ENCODE data around the gene SURF4.
"Not testable (repeated sequence)": the region's sequence is repeated elsewhere in the genome, so short reads cannot be mapped to it uniquely, and the experiment has no call there.

The SURF4 gene

DNA sequence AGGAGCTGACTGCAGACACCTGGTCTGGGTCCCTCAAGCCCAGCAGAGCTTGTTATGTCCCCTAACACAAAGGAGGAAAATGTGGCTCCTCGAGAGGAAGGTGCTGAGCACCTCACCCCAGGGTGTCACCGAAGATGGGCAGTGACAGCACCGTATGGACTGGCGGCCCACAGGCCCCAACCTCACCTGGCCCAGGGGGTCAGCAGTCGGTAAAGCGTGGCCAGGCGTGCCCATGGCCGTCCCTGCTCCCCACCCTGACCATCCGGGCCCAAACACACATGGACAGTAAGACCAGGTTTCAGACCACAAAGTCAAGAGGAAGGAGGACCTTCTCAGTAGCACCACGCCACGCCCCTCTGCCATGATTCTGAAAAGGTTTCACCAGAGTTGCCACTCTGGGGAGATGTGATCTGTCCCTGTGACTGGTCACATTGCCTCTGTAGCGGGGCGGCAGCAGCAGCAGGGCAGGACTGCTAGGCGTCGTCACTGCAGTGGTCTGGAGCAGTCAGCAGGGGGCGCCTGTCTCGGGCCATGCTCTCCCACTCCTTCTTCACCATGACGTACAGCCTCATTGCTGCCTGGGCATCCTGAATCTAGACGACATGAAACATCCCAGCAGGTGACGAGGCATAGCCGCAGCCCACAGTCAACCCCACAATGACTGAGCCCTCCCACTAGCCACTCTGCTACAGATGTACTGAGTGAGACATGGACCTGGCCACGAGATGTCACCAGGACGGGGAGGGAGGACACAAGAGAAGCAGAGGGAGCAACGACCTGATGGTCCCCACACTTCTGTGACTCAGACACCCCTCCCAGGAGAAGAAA lies 30.8 kb upstream of the SURF4 start:
- in situ Hi-C loops (cut with HindIII; ENCODE audit: low pct_unique_long_range_greater_than_20kb, low sequenced_read_pairs): no loop called here
- no peak for TF ChIP-seq JUND (IDR thresholded peaks at IDR 0.05; ENCODE audit: low read depth)
- DNase-seq (ENCODE audit: low read depth in 1 of 2, low spot score in 1 of 2): peak; percentile 83 to 87

GRCh38 chr9:133405508-133406438 lies 29.9 kb upstream of the SURF4 start:
- in situ Hi-C loops (cut with HindIII; ENCODE audit: low pct_unique_long_range_greater_than_20kb, low sequenced_read_pairs): no loop called here
- DNase-seq (ENCODE audit: low read depth in 1 of 2, low spot score in 1 of 2): no peak
- no peak for TF ChIP-seq JUND (IDR thresholded peaks at IDR 0.05; ENCODE audit: low read depth)

DNA sequence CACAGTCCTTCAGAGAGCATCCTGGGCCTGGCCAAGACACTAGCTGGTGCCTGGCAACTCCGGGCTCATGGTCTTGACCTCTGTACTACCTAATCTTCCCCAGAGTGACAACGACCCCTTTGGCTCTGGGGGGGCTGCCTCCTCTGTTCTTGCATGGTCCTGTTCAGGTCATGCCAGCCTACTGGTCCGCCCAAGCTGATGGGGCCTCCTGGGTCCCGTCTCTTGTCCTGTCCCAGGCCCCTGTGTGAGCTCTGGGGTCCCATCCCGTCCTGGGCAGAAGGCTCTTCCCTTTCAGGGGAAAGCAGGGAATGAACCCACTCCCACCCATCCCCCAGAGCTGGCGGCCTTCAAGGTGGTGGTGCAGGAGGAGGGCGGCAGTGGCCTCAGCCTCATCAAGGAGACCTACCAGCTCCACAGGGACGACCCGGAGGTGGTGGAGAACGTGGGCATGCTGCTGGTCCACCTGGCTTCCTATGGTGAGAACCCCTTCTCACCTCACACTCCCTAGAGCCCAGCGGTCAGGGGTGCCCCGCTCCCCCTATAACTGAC lies 28.7 kb upstream of the SURF4 start:
- in situ Hi-C loops (cut with HindIII; ENCODE audit: low pct_unique_long_range_greater_than_20kb, low sequenced_read_pairs): no loop called here
- no peak for DNase-seq (ENCODE audit: low read depth in 1 of 2, low spot score in 1 of 2)
- TF ChIP-seq JUND (IDR thresholded peaks at IDR 0.05; ENCODE audit: low read depth): no peak

GRCh38 chr9:133403766-133404453 lies 28.1 kb upstream of the SURF4 start:
- in situ Hi-C loops (cut with HindIII; ENCODE audit: low pct_unique_long_range_greater_than_20kb, low sequenced_read_pairs): no loop called here
- no peak for TF ChIP-seq JUND (IDR thresholded peaks at IDR 0.05; ENCODE audit: low read depth)
- DNase-seq (ENCODE audit: low read depth in 1 of 2, low spot score in 1 of 2): peak; percentile 89 to 91

DNA sequence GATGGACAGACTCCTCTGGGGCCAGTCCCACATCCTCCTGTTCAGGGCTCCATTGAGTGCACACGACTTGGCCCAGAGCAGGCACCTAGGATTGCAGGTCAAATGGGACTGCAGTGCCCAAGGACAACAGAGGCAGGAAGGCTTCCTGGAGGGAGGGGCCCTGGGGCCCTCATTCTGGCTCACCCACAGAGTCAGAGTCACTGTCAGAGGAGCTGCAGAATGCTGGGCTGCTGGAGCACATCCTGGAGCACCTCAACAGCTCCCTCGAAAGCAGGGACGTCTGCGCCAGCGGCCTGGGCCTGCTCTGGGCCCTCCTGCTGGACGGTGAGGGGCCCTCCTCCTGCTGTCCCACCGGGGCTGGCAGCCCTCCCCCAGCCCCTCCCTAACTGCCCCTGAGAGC lies 26.8 kb upstream of the SURF4 start:
- no peak for DNase-seq (ENCODE audit: low read depth in 1 of 2, low spot score in 1 of 2)
- no peak for TF ChIP-seq JUND (IDR thresholded peaks at IDR 0.05; ENCODE audit: low read depth)
- in situ Hi-C loops (cut with HindIII; ENCODE audit: low pct_unique_long_range_greater_than_20kb, low sequenced_read_pairs): no loop called here

DNA sequence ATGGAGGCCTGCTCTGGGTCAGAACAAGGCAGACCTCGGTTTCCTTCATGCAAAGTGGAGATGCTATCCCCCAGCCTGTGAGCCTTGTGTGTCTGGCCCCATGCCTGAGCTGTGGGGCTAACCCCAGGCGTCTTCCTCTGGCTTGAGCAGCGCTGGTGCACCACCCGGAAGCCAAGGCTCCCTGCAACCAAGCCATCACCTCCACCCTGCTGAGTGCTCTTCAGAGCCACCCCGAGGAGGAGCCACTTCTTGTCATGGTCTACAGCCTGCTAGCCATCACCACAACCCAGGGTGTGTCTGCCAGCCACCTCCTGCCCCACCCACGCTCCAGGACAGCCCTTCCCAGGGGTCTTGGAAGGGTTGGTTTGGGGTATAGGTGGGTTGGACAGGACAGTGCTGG lies 25.7 kb upstream of the SURF4 start:
- TF ChIP-seq JUND (IDR thresholded peaks at IDR 0.05; ENCODE audit: low read depth): no peak
- in situ Hi-C loops (cut with HindIII; ENCODE audit: low pct_unique_long_range_greater_than_20kb, low sequenced_read_pairs): no loop called here
- DNase-seq (ENCODE audit: low read depth in 1 of 2, low spot score in 1 of 2): no peak

DNA sequence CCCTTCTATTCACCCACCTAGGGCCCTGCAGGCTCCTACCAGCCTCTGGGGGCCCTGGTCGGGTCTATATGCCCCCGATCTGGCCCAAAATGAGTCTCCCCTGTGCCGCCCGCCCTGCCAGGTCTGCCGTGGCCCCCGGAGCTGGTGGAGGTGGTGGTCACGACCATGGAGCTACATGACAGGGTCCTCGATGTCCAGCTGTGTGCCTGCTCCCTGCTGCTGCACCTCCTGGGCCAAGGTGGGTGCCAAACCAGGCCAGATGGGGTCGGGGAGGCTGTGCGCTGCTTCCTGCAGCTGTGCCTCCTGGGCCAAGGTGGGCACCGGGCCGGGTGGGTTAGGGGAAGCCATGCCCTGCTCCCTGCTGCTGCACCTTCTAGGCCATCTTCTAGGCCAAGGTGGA lies 24.4 kb upstream of the SURF4 start:
- DNase-seq (ENCODE audit: low read depth in 1 of 2, low spot score in 1 of 2): no peak
- in situ Hi-C loops (cut with HindIII; ENCODE audit: low pct_unique_long_range_greater_than_20kb, low sequenced_read_pairs): no loop called here
- no peak for TF ChIP-seq JUND (IDR thresholded peaks at IDR 0.05; ENCODE audit: low read depth)

GRCh38 chr9:133397895-133398294 lies 22.0 kb upstream of the SURF4 start:
- in situ Hi-C loops (cut with HindIII; ENCODE audit: low pct_unique_long_range_greater_than_20kb, low sequenced_read_pairs): no loop called here
- DNase-seq (ENCODE audit: low read depth in 1 of 2, low spot score in 1 of 2): no peak
- TF ChIP-seq JUND (IDR thresholded peaks at IDR 0.05; ENCODE audit: low read depth): no peak

DNA sequence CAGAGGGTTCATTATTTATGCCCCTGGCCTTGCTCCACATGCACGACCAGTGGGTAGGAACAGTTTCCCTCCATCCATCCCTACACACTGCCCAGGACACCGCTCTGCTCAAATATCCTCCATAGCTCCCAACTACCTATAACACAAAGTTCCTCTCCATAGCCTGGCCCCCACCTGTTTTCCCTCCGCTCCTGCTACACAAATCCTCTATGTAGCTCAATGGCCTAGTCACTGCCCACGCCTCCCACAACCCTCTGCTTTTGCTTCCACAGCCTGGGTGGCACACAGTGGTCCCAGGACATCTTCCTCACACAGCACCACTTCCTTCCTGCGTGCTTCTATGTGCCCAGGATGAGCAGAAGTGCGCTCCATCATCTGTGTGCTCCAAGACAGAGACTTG lies 21.5 kb upstream of the SURF4 start:
- no peak for TF ChIP-seq JUND (IDR thresholded peaks at IDR 0.05; ENCODE audit: low read depth)
- in situ Hi-C loops (cut with HindIII; ENCODE audit: low pct_unique_long_range_greater_than_20kb, low sequenced_read_pairs): no loop called here
- DNase-seq (ENCODE audit: low read depth in 1 of 2, low spot score in 1 of 2): no peak

DNA sequence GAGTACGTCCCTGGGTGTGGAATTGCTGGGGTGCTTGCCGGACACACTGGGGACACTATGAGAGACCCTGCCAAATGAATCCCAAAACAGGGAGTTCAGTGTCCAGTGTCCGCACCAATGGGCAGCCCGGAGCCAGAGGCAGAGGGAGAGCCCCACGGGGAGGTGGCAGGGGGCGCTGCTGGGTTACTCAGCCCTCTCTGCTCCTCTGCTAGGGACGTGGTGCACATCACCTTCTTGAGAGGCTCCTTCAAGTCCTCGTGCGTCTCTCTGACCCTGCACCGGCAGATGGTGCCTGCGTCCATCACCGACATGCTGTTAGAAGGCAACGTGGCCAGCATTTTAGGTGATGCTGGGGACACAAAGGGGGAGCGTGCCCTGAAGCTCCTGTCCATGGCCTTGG lies 21.1 kb upstream of the SURF4 start:
- no peak for TF ChIP-seq JUND (IDR thresholded peaks at IDR 0.05; ENCODE audit: low read depth)
- DNase-seq (ENCODE audit: low read depth in 1 of 2, low spot score in 1 of 2): peak in 1 of 2 experiments; percentile 49
- in situ Hi-C loops (cut with HindIII; ENCODE audit: low pct_unique_long_range_greater_than_20kb, low sequenced_read_pairs): no loop called here

DNA sequence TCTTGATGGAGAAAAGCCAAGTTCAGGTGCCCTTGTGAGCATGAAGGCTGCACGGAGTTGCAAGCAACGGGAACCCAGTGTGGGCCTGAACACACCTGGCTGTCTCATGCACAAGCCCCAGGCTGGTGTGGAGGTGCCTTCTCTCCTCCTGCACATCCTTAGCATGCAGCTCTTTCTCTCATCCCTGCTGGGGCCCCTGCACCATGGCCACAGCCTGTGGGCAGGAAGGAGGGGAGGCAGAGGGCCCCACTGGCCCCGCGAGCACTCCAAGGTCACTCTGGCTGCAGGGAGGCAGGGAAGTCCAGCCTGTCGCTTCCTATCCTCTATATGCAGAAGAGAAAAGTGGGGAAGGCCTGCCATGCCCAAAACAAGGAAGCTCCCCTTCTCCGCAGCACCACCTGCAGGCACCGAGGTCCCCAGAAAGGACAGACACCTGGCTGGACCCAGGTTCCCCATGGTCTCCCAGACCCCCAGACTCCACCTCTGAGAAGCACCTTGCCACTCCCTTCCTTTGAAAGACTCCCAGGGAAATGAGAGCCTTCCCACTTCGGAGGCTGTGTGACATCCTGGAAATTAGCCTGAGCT lies 18.9 kb upstream of the SURF4 start:
- no peak for DNase-seq (ENCODE audit: low read depth in 1 of 2, low spot score in 1 of 2)
- in situ Hi-C loops (cut with HindIII; ENCODE audit: low pct_unique_long_range_greater_than_20kb, low sequenced_read_pairs): no loop called here
- no peak for TF ChIP-seq JUND (IDR thresholded peaks at IDR 0.05; ENCODE audit: low read depth)

DNA sequence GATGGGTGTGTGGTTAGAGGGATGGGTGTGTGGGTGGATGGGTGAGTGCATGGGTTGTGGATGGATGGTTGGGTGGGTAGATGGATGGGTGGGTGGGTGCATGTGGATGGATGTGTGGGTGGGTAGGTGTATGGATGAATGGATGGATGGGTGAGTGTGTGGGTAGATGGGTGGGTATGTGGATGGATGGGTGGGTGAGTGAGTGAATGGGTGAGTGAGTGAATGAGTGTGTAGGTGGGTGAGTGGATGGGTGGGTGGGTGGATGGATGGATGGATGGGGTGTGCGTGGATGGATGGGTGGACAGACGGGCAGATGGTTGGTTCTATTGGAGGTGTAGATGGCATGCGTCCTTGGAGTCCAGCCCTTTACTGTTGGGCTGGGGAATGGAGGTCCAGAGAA lies 17.5 kb upstream of the SURF4 start:
- in situ Hi-C loops (cut with HindIII; ENCODE audit: low pct_unique_long_range_greater_than_20kb, low sequenced_read_pairs): no loop called here
- no peak for TF ChIP-seq JUND (IDR thresholded peaks at IDR 0.05; ENCODE audit: low read depth)
- DNase-seq (ENCODE audit: low read depth in 1 of 2, low spot score in 1 of 2): no peak

DNA sequence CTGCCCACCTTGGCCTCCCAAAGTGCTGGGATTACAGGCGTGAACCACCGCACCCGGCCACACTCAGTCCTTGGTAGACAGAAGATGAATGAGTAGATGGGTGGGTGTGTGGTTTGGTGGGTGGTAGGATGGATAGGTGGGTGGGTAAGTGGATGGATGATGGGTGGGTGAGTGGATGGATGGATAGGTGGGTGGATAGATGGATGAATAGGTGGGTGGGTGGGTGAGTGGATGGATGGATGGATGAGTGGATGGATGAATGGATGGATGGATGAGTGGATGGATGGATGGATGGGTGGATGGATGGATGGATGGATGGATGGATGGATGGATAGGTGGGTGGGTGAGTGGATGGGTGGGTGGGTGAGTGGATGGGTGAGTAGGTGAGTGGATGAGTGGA lies 16.4 kb upstream of the SURF4 start:
- in situ Hi-C loops (cut with HindIII; ENCODE audit: low pct_unique_long_range_greater_than_20kb, low sequenced_read_pairs): not testable (repeated sequence)

DNA sequence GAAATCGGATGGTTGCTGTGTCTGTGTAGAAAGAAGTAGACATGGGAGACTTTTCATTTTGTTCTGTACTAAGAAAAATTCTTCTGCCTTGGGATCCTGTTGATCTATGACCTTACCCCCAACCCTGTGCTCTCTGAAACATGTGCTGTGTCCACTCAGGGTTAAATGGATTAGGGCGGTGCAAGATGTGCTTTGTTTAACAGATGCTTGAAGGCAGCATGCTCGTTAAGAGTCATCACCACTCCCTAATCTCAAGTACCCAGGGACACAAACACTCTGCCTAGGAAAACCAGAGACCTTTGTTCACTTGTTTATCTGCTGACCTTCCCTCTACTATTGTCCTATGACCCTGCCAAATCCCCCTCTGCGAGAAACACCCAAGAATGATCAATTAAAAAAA lies 15.6 kb upstream of the SURF4 start:
- DNase-seq (ENCODE audit: low read depth in 1 of 2, low spot score in 1 of 2); in situ Hi-C loops (cut with HindIII; ENCODE audit: low pct_unique_long_range_greater_than_20kb, low sequenced_read_pairs): not testable (repeated sequence)

More for the DNA sequence above, 16.4 kb upstream of the SURF4 start:
- DNase-seq (ENCODE audit: low read depth in 1 of 2, low spot score in 1 of 2): not testable (repeated sequence)

Data from T47D (cell line).